GM12891 (cell line): ENCODE data around the gene RAC3.

Source experiments
- DNase-seq: peaks from one replicate; pipeline ENCODE4 v3.0.0; 2011; ENCODE audit warnings: low spot score; ENCODE audit not compliant: insufficient read length
- FAIRE-seq: peaks from 2 replicates; lab custom pipeline; 2011; peaks lifted over from hg19 to GRCh38; lab: Jason Lieb, UNC
- PAX5 ChIP-seq: IDR thresholded peaks from 2 replicates; pipeline ENCODE4 v1.6.1; 2011; ENCODE audit warnings: low read length, moderate library complexity, mild to moderate bottlenecking; ENCODE audit not compliant: insufficient read depth, severe bottlenecking
- POLR2A ChIP-seq: IDR thresholded peaks from 2 replicates; pipeline ENCODE4 v1.6.1; 2011; ENCODE audit warnings: low read depth, low read length, control low read depth
- POLR2AphosphoS5 ChIP-seq: IDR thresholded peaks from 2 replicates; pipeline ENCODE4 v1.6.1; 2011; ENCODE audit warnings: low read depth, low read length, control low read depth
- POU2F2 ChIP-seq: IDR thresholded peaks from 2 replicates; pipeline ENCODE4 v1.6.1; 2011; ENCODE audit warnings: low read depth, mild to moderate bottlenecking, control low read depth, low read length, moderate library complexity
- SPI1 ChIP-seq: IDR thresholded peaks from 2 replicates; pipeline ENCODE4 v1.6.1; 2011; ENCODE audit warnings: low read depth, low read length, control low read depth
- TAF1 ChIP-seq: IDR thresholded peaks from 2 replicates; pipeline ENCODE4 v1.6.1; 2011; ENCODE audit warnings: low read depth, low read length, control low read depth

Gene RAC3

GRCh38 chr17:82058855-82059249 is 27.4 kb downstream of the RAC3 start:
- FAIRE-seq, result no peak

GRCh38 chr17:82059272-82060000 is 28.0 kb downstream of the RAC3 start:
- FAIRE-seq, result no peak
- no peak for DNase-seq
- TF ChIP-seq TAF1, result no peak
- 0 out of 2 replicates have a peak, but pooled peaks have one; percentile 28 for TF ChIP-seq POLR2A

More at GRCh38 chr17:82058855-82059249, 27.4 kb downstream of the RAC3 start:
- no peak for DNase-seq
- TF ChIP-seq SPI1, result no peak
- no peak for TF ChIP-seq TAF1
- no peak for TF ChIP-seq PAX5
- TF ChIP-seq POLR2A, result no peak
- TF ChIP-seq POLR2AphosphoS5, result no peak

GRCh38 chr17:82060001-82060380 is 28.5 kb downstream of the RAC3 start:
- DNase-seq (no peak), FAIRE-seq (no peak)
- TF ChIP-seq POU2F2, result no peak
- no peak for TF ChIP-seq TAF1
- no peak for TF ChIP-seq POLR2A
- no peak for TF ChIP-seq SPI1
- TF ChIP-seq POLR2AphosphoS5, result no peak
- no peak for TF ChIP-seq PAX5

DNA sequence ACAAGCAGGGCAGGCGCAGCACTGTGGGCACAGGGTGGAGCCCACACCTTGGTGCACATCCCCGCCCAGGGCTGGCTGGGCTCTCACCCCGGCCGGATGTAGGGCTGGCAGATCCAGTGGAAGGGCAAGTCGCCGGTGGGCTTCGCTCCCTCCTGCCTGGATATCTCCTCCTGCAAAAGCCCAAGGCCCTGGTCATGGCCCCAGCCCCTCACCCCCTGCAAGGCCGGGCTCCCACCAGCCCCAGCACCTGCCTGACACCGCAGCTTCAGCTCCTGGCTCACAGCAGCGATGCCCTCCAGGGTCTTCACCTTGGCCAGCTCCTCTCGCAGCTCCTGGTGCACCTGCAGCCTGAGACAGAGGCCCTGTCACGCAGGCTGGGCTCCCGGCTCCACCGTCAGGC is 29.1 kb downstream of the RAC3 start:
- FAIRE-seq (no peak), DNase-seq (no peak)
- TF ChIP-seq SPI1 (no peak), POU2F2 (no peak), PAX5 (no peak), TAF1 (no peak), POLR2AphosphoS5 (no peak), POLR2A (no peak)

DNA sequence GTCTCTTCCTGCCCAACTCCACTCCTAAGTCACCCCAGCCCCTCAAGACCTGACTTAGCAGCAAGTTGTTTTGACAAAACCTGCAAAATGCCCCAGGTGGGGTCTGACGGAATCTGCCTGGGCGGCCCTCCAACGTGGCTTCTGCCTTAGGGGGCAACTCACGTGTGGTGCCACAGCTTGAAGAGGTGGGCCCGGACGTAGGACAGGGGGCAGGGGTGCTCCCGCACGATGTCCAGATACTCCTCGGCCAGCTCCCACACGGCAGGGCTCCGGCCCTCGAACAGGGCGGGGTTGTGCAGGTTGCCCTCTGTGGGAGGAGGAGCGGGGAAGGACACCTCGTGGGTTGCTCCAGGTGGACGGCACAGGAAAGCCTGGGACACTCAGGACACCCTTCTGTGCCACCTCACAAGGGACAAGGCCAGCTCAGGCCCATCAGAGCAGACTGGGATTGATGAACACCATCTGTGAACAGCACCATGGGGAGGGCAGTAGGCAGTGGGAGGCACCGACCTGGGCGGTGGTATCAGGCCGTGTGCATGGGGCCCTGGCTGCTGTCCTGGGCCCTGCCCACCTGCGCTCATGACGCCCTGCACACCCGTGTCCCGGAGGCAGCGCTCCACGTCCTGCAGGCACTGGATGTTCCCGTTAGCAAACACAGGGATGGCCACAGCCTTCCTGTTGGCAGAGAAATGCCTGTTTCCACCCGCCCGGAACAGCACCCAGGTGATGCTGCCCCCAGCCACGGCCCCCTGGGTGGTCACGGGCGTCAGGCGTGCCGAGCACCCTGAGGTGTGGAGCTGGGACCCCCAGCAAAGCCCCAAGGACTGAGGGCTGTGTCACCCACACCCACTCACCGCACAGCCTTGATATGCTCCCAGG is 29.8 kb downstream of the RAC3 start:
- DNase-seq, result no peak
- no peak for TF ChIP-seq TAF1
- TF ChIP-seq POLR2A, result no peak; the same call in 1 of the 2 replicates
- no peak; the same call in 1 of the 2 replicates for TF ChIP-seq POLR2AphosphoS5
- TF ChIP-seq PAX5, result no peak
- TF ChIP-seq POU2F2, result no peak
- TF ChIP-seq SPI1, result no peak
- no peak for FAIRE-seq

- DNase-seq (no peak), FAIRE-seq (no peak)
- TF ChIP-seq SPI1 (no peak), POU2F2 (no peak), TAF1 (no peak), PAX5 (no peak), POLR2A (no peak), POLR2AphosphoS5 (no peak)
Observed at GRCh38 chr17:82062076-82062983, 30.9 kb downstream of the RAC3 start.

DNA sequence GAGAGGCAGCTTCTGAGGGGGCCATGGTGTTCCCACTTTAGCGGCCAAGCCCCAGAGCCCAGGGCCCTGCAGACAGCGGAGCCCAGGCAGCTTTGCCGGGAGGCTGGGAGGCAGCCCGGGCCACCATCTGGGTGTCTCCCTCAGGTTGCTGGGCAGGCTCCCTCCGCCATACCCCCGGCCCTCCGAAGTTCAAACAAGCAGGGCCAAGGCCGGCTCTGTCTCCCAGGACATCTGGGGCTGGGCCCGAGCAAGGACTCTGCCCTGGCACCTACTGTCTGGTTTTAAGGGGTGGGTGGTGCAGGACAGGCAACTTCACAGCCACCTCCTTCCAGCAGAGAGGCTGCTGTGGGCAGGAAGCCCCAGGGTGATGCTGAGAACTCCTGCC is 31.5 kb downstream of the RAC3 start:
- FAIRE-seq, result no peak
- DNase-seq, result no peak
- TF ChIP-seq POLR2AphosphoS5 (no peak; the same call in 1 of the 2 replicates), POU2F2 (no peak), POLR2A (no peak), TAF1 (no peak)

- FAIRE-seq (no peak), DNase-seq (no peak)
- no peak for TF ChIP-seq POLR2AphosphoS5
- TF ChIP-seq POLR2A, result 0 out of 2 replicates have a peak, but pooled peaks have one; percentile 9
Observed at GRCh38 chr17:82063424-82064415, 32.2 kb downstream of the RAC3 start.
